NOMO-1 (cell line): ENCODE results near the gene LIN28B.
"Not testable (repeated sequence)": the region's sequence is repeated elsewhere in the genome, so short reads cannot be mapped to it uniquely, and the experiment has no call there.

Source experiments
- DNase-seq, 2 experiments: peaks; one replicate each; lab custom pipeline; 2025; ENCODE audit not compliant: unreplicated experiment in 2 of 2; lab: John Stamatoyannopoulos, UW

Gene LIN28B

DNA sequence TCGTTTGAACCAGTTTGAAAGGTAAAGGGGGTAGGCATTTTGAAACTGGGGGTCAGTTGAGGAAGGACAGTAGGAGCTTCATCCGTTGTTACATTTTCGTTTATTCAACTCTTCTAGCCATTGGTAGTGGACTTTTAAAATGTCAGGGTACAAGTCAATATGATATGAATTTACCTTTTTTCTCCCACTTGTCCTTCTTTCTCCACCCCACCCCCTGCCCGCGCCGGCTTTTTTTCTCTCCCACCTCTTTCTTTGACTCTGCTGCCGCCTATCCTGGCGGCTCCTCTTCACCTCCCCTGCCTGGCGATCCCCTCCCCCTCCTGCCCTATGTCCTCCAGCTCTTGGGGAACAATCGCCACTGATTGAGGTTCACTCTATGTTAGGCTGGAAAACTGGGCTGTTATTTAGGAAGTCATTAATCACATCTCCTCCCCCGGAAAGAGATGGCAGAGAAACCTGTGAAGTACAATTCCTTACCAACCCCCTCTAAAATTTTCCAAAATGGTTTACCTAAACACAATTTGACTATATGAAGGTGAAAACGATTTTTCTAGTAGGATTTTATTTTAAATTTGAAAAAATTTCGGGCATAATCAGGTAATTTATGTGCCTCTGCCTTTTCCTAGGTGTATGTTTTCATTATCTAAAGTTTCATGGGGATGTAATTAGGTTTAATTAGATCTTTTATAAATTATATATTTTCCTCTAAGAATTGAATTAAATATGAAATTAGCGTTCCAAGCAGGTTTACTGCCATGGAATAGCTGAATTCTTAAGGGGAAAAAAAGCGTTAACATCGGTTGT lies 778 bp upstream of the LIN28B start:
- no peak for DNase-seq

GRCh38 chr6:104957301-104958177 lies 632 bp downstream of the LIN28B start:
- DNase-seq, result no peak

- DNase-seq, result no peak
Measured at GRCh38 chr6:104958178-104959025, 1.5 kb downstream of the LIN28B start.

GRCh38 chr6:104959026-104959858 lies 2.3 kb downstream of the LIN28B start:
- DNase-seq, result no peak

DNA sequence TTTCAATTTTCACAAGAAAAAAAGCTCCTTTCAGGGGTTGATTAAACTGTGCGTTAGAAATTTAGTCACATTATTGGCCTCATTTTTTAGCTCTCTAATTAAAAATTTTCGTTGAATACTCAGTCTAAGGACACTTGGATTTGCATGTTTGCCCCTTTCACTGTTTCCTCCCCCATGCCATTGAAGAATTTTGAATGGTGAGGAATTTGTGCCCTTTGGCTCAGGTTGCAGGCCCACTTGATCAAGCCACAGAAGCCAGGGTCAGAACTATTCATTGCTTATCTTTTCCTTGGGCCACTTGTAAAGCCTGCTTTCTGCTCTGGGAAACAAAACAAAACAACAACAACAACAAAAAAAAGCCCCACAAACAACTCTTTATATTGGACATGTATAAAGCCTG lies 12.2 kb downstream of the LIN28B start:
- DNase-seq, result no peak

DNA sequence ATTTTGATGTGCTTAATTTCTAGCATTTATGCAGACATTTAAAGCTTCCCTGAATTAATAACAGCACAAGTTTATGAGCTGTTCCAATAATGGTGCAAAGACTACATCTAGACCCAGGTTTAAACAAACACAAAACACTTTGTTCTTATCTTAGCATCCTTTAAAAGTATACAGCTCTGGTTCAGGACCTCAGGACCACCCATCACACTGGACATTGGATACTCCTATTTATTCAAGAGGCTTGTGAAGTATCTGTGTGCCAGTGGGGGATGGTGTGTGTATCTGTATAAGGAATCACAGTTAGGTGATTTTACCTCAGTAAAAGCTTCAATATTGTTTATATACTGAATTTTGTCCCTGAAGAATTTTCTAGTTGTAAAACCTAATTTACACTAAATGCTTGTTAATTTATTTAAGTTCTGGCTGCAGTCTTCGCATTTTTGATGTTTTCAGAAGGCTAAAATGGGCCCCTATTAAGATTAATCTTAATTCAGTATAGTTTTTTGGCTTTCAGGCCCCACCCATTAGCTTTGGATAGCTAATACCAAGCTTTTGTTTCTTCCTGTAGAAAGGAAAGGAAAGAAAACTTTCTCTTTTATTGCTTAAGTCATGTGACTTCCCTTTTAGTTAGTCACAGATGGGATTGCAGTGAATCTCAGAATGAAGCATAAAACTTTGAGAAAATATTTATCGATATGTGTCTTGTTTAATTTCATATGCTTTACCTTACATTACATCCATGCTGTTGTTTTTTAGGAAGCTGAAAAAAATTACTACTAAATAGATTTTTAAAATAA lies 13.1 kb downstream of the LIN28B start:
- no peak for DNase-seq

DNA sequence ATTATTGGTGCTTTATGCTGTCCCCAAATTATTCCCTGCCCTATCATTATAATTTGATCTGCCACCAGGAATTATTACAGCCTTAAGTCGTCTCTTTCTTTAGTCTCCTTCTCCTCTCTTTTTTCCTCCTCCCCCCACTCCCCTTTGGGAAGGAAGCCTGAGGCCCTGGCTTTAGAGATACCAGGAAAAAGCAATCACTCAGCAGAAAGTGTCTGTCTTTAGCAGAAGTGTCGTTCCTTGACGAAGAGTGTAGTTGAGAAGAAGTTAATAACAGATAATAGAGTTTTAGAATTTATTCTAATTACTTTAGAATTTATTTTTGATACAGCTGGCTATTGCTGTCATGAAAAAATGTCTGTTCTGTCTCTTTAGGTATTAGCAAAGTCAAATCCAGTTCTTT lies 16.5 kb downstream of the LIN28B start:
- no peak for DNase-seq

DNA sequence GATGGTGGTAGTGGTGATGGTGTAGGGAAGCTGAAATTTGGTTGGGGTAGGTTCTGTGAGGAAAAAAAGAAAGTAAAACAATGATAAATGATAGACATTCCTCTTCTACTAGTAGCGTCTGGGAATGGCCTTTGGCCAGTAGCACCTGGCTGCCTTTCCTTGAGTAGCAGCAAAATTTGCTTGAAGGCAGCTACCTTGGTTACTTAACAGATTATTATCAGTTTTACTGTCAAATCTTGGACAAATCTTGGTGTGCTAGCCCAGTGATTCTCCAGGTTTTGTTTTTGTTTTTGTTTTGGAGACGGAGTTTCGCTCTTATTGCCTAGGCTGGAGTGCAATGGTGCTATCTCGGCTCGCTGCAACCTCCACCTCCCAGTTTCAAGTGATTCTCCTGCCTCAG lies 26.4 kb downstream of the LIN28B start:
- no peak for DNase-seq

- no peak for DNase-seq
Measured at GRCh38 chr6:104983776-104984175, 26.9 kb downstream of the LIN28B start.

DNA sequence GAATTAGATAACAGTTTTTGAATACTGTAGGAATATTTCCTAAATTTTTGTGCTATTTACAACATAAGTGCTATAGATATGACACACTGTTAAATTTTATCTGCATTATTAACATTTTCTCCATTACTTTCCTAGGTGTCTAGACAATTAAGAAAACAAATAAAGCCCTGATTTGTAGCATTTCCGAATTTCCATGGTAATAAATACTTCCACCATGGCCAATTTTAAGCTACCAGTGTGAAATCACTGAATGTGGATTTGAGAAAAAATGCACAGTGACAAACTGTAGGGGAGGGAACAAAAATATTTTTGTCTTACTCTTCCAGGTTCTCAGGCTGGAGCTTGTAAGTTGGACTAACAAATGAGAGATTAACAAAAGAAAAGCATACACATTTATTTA lies 27.9 kb downstream of the LIN28B start:
- DNase-seq, result no peak

DNA sequence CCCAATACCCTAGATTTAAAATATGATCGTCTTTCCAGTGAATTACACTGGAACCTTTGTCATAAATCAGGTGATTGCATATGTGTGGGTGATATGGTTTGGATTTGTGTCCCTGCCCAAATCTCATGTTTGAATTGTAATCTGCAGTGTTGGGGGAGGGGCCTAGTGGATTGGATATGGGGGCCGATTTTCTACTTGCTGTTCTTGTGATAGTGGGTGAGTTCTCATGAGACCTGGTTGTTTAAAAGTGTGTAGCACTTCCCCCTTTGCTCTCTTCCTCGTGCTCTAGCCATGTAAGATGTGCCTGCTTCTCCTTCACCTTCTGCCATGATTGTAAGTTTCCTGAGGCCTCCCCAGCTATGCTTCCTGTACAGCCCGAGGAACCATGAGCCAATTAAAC lies 29.0 kb downstream of the LIN28B start:
- not testable (repeated sequence) for DNase-seq

- no peak for DNase-seq
Measured at GRCh38 chr6:104986625-104987024, 29.7 kb downstream of the LIN28B start.

- no peak for DNase-seq
Measured at GRCh38 chr6:104987218-104987617, 30.3 kb downstream of the LIN28B start.

- no peak for DNase-seq
Measured at GRCh38 chr6:104990085-104990484, 33.2 kb downstream of the LIN28B start.

- DNase-seq, result not testable (repeated sequence)
Measured at GRCh38 chr6:104991062-104991461, 34.2 kb downstream of the LIN28B start.

GRCh38 chr6:104993576-104993975 lies 36.7 kb downstream of the LIN28B start:
- DNase-seq, result not testable (repeated sequence)

DNA sequence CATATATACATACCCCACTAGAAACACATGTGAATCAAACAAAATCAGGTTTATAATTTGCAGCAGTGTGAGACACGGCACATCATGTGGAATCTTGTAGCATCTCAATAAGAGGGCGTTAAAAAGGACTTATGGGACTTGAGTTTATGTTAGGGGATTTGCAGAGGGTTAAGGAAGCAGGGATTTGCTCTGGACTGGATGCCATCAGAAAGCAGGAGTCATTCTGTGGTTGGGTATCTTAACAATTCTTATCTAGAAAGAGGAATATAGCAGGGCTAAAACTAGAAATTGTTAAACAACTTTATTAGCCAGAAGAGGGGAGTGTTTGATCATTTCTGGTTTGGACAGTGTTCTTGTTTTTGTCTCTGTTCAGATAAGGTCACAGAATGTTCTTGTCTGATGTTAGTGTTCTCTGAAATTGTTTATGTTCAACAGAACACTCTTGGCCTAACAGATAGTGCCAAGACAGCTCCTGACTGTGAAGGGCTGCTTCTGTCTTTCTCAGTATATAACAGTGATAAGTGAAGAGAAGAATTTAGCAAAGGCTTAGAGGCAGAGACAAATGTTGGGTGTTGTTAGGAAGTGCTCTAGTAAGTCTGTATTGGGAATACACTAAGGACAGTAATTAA lies 39.2 kb downstream of the LIN28B start:
- no peak for DNase-seq

DNA sequence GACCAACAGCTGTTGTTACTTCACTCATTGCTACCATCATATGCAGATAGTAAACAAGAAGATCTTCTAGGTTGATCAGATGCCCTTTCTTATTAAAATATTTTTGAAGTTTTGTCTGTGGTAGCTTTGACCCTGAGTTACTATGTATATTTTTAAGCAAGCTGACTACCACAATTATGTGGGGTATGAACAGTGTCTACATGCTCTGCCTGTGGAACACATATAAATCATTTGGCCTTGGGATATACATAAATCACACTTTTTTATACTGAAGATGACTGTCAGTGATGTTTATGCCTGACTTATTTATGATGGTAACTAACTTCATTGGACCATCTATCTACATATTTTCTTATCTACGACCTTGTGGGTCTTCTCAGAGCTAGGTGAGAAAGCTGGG lies 44.2 kb downstream of the LIN28B start:
- DNase-seq, result no peak

GRCh38 chr6:105001906-105002305 lies 45.0 kb downstream of the LIN28B start:
- DNase-seq, result no peak
